HG03064 (cell line): Measurements from ENCODE around the gene PLOD1.
A peak's percentile ranks its signal among the peaks of the same experiment; 100 is the strongest.
"Not testable (repeated sequence)": the region's sequence is repeated elsewhere in the genome, so short reads cannot be mapped to it uniquely, and the experiment has no call there.

Experiments used
- ATAC-seq: cut with Tn5 transposase; IDR thresholded peaks from one replicate; pipeline ENCODE4 v1.9.1; 2021; ENCODE audit warnings: low read depth; ENCODE audit not compliant: unreplicated experiment

PLOD1 gene

DNA sequence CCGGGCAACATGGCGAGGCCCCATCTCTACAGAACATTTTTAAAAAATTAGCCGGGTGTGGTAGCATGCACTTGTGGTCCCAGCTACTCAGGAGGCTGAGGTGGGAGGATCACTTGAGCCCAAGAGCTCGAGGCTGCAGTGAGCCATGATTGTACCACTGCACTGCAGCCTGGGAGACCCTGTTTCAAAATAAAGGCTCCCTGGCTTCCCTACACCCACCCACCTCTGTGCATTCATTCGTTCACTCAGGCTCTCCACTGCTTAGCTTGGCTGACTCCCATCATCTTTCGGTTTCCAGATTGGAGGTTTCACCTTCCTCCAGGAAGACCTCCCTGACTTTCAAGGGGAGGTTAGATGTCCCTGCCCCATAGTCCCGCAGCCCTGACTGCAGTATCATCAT is 22.5 kb upstream of the PLOD1 start:
- ATAC-seq, result no peak

DNA sequence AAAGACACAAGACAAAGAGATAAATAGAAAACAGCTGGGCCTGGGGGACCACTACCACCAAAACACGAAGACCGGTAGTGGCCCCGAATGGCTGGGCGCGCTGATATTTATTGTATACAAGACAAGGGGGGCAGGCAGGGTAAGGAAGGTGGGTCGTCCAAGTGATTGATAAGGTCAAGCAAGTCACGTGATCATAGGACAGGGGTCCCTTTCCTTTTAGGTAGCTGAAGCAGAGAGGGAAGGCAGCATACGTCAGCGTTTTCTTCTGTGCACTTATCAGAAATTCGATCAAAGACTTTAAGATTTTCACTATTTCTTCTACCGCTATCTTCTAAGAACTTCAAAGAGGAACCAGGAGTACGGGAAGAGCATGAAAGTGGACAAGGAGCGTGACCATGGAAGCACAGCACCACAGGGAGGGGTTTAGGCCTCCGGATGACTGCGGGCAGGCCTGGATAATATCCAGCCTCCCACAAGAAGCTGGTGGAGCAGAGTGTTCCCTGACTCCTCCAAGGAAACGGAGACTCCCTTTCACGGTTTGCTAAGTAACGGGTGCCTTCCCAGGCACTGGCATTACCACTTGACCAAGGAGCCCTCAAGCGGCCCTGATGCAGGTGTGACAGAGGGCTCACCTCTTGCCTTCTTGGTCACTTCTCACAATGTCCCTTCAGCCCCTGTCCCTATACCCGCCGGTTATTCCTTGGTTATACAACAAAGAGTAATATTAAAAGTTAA is 21.9 kb upstream of the PLOD1 start:
- not testable (repeated sequence) for ATAC-seq

DNA sequence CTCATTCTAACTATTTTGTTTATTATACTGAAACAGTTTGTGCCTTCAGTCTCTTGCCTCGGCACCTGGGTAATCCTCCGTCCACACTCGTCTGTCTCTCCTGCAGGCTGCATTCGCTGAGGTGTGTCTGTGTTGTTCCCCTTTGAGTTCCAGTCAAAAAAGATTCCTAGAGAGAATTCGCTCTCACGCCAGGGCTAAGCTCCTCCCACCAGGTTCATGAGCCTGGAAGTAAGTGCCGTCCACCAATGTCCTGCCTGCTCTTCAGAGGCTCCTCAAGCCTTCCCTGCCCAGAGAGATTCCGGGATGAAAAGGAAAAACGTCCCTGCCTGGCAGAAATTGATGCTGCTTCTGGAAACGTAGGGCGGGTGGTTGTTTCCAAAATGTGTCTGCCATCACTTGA is 21.2 kb upstream of the PLOD1 start:
- ATAC-seq, result no peak

GRCh38 chr1:11914024-11914423 is 20.5 kb upstream of the PLOD1 start:
- no peak for ATAC-seq

DNA sequence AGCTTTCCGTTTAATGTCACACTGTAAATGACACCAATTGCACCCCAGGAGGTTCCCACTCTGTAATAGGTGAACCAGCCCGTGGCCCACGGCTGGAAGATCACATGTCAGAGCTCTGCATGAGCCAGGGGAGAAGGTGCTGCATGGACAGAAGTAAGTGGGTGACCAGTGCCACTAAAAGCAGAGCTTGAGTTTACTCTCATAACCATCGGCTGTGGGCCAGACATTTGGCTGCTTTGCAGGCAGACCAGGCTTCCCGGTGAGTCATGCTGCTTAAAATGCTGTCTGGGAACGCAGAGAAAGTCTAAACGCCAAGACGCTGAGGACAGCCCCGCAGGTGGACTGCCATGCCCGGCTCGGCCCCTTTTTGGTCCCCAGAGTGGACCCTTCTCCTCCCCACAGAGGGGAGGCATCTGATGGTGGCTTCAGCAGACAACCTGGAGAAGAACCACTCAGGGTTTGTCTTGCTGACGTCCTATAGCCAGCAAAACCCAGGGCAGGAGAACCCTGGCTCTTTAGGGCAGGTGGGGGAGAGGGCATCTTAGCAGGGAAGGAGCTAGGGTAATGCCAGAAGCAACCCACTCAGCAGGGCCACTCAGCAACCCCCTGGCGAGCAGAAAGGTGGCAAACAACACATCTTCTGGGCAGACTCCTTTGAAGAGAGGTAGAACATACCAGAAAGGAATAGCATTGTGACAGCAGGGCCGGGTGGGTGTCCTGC is 15.6 kb upstream of the PLOD1 start:
- no peak for ATAC-seq

DNA sequence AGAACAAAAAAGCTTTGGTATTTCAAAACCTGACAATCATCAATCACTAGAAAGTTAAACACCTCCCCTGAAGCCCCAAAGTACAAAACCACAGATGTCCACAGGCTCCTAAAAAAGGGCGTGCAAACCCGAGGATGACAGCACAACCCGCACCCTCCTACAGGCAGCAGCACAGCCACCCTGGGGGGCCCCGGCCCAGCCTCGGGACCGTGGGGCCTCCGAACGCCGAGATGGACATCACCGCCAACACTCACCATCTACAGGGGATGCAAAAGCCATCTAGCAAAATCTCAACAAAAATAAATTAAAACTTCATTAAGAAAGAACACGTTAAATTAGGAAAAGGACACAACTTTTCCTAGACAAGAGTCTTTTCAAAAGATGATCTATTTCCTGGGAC is 14.9 kb upstream of the PLOD1 start:
- ATAC-seq, result no peak

DNA sequence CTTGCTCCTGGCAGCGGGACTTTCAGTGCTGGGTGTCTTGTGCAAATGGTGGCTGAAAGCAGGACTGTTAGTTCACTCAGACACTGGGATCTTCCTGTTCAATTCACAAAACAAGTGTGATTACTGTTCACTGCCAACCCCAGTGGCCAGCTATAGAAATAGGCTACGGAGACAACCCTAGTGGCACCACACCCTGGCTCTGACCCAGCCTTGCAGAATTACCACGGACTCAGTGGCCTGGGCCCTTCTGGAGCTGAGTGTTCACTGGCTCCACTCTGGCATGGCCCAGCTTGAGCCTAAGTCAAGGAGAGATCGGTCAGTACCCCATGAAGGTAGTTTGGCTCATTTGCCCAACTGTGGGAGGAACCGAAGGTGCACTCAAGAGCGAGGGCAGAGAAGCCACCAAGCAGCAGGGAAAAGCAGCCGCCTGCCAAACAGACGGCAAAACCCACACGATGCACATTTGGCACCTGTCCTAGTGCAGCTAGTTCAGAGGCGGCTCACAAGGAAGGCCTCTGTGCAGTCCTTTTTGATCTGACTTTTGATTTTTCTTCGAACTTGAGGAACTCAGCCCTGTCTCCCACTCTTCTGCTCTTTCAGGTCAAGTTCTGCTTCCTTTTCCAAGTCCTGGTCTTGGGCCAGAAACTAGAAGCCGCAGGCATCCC is 14.1 kb upstream of the PLOD1 start:
- no peak for ATAC-seq

GRCh38 chr1:11921022-11921421 is 13.5 kb upstream of the PLOD1 start:
- no peak for ATAC-seq

DNA sequence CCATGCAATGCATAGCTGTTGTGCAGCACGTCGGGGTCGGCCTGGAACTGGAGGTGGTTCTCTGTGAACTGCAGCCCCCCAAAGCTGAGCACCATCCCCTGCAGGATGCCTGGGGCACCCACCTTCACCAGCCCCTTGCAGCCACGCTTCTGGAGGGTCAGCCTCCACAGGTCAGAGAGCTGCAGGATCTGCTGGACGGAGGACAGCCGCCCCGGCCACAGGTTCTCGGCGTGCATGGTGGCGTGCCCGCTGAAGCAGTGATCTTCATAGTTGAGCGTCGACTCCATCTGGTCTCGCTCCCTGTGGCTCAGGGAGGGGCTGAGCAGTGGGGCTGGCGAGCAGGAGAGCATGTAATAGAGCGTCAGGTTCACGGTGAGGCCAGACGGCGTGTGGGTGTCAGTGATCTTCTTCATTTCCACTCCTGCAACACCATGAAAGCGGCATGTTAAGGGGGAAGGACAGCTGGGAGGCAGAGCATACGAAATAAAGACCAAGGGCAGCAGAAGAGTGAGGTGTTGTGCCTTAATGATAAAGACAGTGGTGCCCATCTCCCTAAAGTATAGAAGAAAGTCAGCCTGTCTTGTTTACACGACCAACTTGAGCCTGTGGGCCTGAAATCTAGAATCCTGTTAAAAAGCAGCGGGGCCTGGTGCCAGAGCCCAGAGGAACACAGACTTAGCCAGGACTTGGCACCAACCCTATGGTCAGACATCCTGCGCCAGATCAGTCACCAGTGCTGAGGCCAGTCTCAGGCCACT is 11.3 kb upstream of the PLOD1 start:
- no peak for ATAC-seq

- no peak for ATAC-seq
These were observed 10.7 kb upstream of the PLOD1 start for GRCh38 chr1:11923827-11924113.

GRCh38 chr1:11924334-11925195 is 10.0 kb upstream of the PLOD1 start:
- ATAC-seq, result no peak

- ATAC-seq, result not testable (repeated sequence)
These were observed 9.2 kb upstream of the PLOD1 start for GRCh38 chr1:11925196-11925937.

- ATAC-seq, result peak; percentile 9
These were observed 8.6 kb upstream of the PLOD1 start for GRCh38 chr1:11925938-11926292.

GRCh38 chr1:11927866-11928592 is 6.5 kb upstream of the PLOD1 start:
- ATAC-seq, result no peak

GRCh38 chr1:11929849-11930248 is 4.7 kb upstream of the PLOD1 start:
- no peak for ATAC-seq

GRCh38 chr1:11930571-11931445 is 3.7 kb upstream of the PLOD1 start:
- no peak for ATAC-seq

- ATAC-seq, result no peak
These were observed 2.7 kb upstream of the PLOD1 start for GRCh38 chr1:11931845-11932244.

- ATAC-seq, result no peak
These were observed 518 bp downstream of the PLOD1 start for GRCh38 chr1:11935057-11935412.
